IgD-negative memory B cell (primary cell): ENCODE measurements around the gene MRPS21. TPM values are rescaled to one million over a fixed set of nuclear protein-coding genes. Genes with fewer than 3 reads are reported as not detected.
"Not testable (repeated sequence)": the region's sequence is repeated elsewhere in the genome, so short reads cannot be mapped to it uniquely, and the experiment has no call there.

Experiments
- H3K27ac Mint-ChIP-seq, 3 donors: one replicate each; pipeline ENCODE4 v1.8.0; 2020 to 2022; ENCODE audit warnings: mild to moderate bottlenecking in 3 of 3, mixed read lengths in 3 of 3, moderate library complexity in 1 of 3
- H3K27me3 Mint-ChIP-seq: one replicate; pipeline ENCODE4 v1.8.0; 2021; ENCODE audit warnings: mixed read lengths
- H3K36me3 Mint-ChIP-seq: one replicate; pipeline ENCODE4 v1.8.0; 2020; ENCODE audit warnings: mild to moderate bottlenecking, mixed read lengths
- H3K4me1 Mint-ChIP-seq, 3 donors: one replicate each; pipeline ENCODE4 v1.8.0; 2020 to 2022; ENCODE audit warnings: mixed read lengths in 3 of 3, mild to moderate bottlenecking in 1 of 3
- H3K4me3 Mint-ChIP-seq, 4 donors: one replicate each; pipeline ENCODE4 v1.8.0; 2020 to 2022; ENCODE audit warnings: mild to moderate bottlenecking in 4 of 4, mixed read lengths in 4 of 4, moderate library complexity in 3 of 4
- H3K9me3 Mint-ChIP-seq, 3 donors: one replicate each; pipeline ENCODE4 v1.8.0; 2020 to 2021; ENCODE audit warnings: mixed read lengths in 3 of 3, mild to moderate bottlenecking in 1 of 3
- polyA plus RNA-seq: library from polyadenylated mRNA; unstranded; fragments of 300-500 nt; fragmentation: Illumina TruSeq; gene quantifications from one replicate; pipeline ENCODE4 v1.2.3, GENCODE V29; 2021

MRPS21 gene
- polyA plus RNA-seq, 1 donor from 2014 or later = 79.3 TPM

GRCh38 chr1:150302902-150303301, 9.2 kb downstream of the MRPS21 start:
- Mint-ChIP-seq H3K4me1 (peaks cover 0 to 5% (median 0%) of the 10 kb centered on the region in 3 donors), H3K27ac (no peak overlapping the region), H3K9me3 (no peaks in the 10 kb centered on the region), H3K27me3 (no peaks in the 10 kb centered on the region), H3K4me3 (no peak overlapping the region), H3K36me3 (peaks cover 13% of the 10 kb centered on the region)

- not testable (repeated sequence) for H3K27me3 Mint-ChIP-seq, H3K27ac Mint-ChIP-seq, H3K4me1 Mint-ChIP-seq, H3K9me3 Mint-ChIP-seq, H3K4me3 Mint-ChIP-seq, H3K36me3 Mint-ChIP-seq
These were observed 14.9 kb downstream of the MRPS21 start for GRCh38 chr1:150308585-150308984.

GRCh38 chr1:150309758-150310508, 16.3 kb downstream of the MRPS21 start:
- H3K27ac Mint-ChIP-seq = no peak overlapping the region
- no peak overlapping the region for H3K4me3 Mint-ChIP-seq
- H3K4me1 Mint-ChIP-seq = peaks cover 0 to 1% (median 1%) of the 10 kb centered on the region in 3 donors
- H3K36me3 Mint-ChIP-seq = peaks cover 7% of the 10 kb centered on the region
- H3K27me3 Mint-ChIP-seq = no peaks in the 10 kb centered on the region
- no peaks in the 10 kb centered on the region for H3K9me3 Mint-ChIP-seq

GRCh38 chr1:150311762-150312161, 18.1 kb downstream of the MRPS21 start:
- Mint-ChIP-seq H3K27me3 (no peaks in the 10 kb centered on the region), H3K36me3 (peaks cover 5% of the 10 kb centered on the region), H3K27ac (no peak overlapping the region), H3K4me1 (peaks cover 0 to 1% (median 0%) of the 10 kb centered on the region in 3 donors), H3K4me3 (no peak overlapping the region), H3K9me3 (no peaks in the 10 kb centered on the region)

DNA sequence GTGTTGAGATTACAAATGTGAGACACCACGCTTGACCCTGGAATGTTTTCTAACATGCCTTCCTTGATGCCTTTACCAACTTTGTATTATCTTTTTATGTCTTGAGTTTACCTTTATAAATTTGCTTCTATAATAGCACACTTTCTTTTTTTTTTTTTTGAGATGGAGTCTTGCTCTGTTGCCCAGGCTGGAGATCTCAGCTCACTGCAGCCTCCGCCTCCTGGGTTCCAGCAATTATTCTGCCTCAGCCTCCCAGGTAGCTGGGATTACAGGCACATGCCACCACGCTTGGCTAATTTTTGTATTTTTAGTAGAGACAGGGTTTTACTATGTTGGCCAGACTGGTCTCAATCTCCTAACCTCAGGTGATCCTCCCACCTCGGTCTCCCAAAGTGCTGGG, 21.0 kb downstream of the MRPS21 start:
- H3K4me3 Mint-ChIP-seq, H3K36me3 Mint-ChIP-seq, H3K27me3 Mint-ChIP-seq, H3K4me1 Mint-ChIP-seq, H3K27ac Mint-ChIP-seq, H3K9me3 Mint-ChIP-seq: not testable (repeated sequence)

GRCh38 chr1:150320667-150320978, 27.0 kb downstream of the MRPS21 start:
- Mint-ChIP-seq H3K9me3 (no peaks in the 10 kb centered on the region), H3K4me1 (peaks cover 10 to 17% (median 14%) of the 10 kb centered on the region in 3 donors), H3K36me3 (peaks cover 3% of the 10 kb centered on the region), H3K27ac (peak overlapping the region; percentile 31 to 99 (median 90)), H3K4me3 (peak overlapping the region; percentile 95 to 100 (median 100)), H3K27me3 (no peaks in the 10 kb centered on the region)

GRCh38 chr1:150321826-150322166, 28.1 kb downstream of the MRPS21 start:
- Mint-ChIP-seq H3K27me3 (no peaks in the 10 kb centered on the region), H3K36me3 (peaks cover 3% of the 10 kb centered on the region), H3K9me3 (no peaks in the 10 kb centered on the region), H3K4me1 (peaks cover 10 to 18% (median 14%) of the 10 kb centered on the region in 3 donors), H3K27ac (peak overlapping the region; percentile 90 to 99 (median 95)), H3K4me3 (peak overlapping the region; percentile 95 to 100 (median 100))

- Mint-ChIP-seq H3K36me3 (peaks cover 3% of the 10 kb centered on the region), H3K27ac (peak overlapping the region; percentile 90 to 99 (median 95)), H3K27me3 (no peaks in the 10 kb centered on the region), H3K9me3 (no peaks in the 10 kb centered on the region), H3K4me3 (peak overlapping the region; percentile 95 to 100 (median 100)), H3K4me1 (peaks cover 10 to 18% (median 14%) of the 10 kb centered on the region in 3 donors)
These were observed 28.6 kb downstream of the MRPS21 start for GRCh38 chr1:150322310-150322709.

DNA sequence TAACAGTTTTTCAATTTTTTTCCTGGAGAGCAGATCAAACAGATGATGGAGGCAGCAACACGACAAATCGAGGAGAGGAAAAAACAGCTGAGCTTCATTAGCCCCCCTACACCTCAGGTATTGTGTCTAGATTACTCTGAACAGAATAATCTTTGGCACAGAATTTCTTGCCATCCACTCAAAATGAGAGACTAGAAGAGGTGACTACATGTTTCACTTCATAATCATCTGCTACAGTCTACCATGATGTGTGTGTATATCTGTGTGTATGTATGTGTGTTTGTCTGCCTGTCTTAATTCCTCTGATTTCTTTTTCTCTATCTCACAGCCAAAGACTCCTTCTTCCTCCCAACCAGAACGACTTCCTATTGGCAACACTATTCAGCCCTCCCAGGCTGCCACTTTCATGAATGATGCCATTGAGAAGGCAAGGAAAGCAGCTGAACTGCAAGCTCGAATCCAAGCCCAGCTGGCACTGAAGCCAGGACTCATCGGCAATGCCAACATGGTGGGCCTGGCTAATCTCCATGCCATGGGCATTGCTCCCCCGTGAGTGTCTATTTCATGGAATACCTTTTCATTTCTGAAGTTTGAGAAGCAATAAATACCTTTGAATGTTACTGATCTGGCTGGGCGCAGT, 39.1 kb downstream of the MRPS21 start:
- H3K4me1 Mint-ChIP-seq = peaks cover 1 to 4% (median 2%) of the 10 kb centered on the region in 3 donors
- peaks cover 11% of the 10 kb centered on the region for H3K36me3 Mint-ChIP-seq
- H3K27ac Mint-ChIP-seq = no peak overlapping the region
- H3K4me3 Mint-ChIP-seq = no peak overlapping the region
- no peaks in the 10 kb centered on the region for H3K9me3 Mint-ChIP-seq
- no peaks in the 10 kb centered on the region for H3K27me3 Mint-ChIP-seq

DNA sequence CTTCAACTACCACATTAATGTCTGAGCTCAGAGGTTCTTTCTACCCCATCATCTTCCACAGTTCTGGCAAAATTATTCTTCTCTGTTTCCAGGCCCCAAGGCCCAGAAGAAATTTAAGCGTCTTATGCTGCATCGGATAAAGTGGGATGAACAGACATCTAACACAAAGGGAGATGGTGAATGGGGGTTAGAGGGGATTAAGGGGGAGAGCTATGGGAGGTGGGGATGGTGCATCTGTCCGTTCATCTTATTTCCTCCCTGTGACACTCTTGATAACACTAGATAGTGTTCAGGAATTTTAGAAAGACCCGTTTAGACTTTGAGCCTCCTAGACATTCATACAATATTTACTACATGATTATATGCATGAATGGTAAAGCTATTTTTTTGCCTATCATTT, 52.7 kb downstream of the MRPS21 start:
- Mint-ChIP-seq H3K4me3 (no peak overlapping the region), H3K4me1 (no peaks in the 10 kb centered on the region), H3K27ac (peak overlapping the region in 1 of 3 donors; percentile 29), H3K9me3 (no peaks in the 10 kb centered on the region), H3K27me3 (no peaks in the 10 kb centered on the region), H3K36me3 (peaks cover 7% of the 10 kb centered on the region)

- Mint-ChIP-seq H3K4me1 (no peaks in the 10 kb centered on the region), H3K36me3 (peaks cover 2% of the 10 kb centered on the region), H3K27me3 (no peaks in the 10 kb centered on the region), H3K4me3 (no peak overlapping the region), H3K27ac (peak overlapping the region in 2 of 3 donors; percentile 2 to 34), H3K9me3 (no peaks in the 10 kb centered on the region)
These were observed 59.2 kb downstream of the MRPS21 start for GRCh38 chr1:150352866-150353265.

Other genes starting within 250 kb of the MRPS21 start
- gene VPS45, start 226.1 kb upstream of the MRPS21 start, polyA plus RNA-seq = 17.0 TPM
- 102 TPM for gene PLEKHO1, start 143.9 kb upstream of the MRPS21 start, polyA plus RNA-seq
- gene ANP32E, start 57.7 kb upstream of the MRPS21 start, polyA plus RNA-seq = 52.9 TPM
- gene CA14, start 36.1 kb upstream of the MRPS21 start, polyA plus RNA-seq = 0.71 TPM
- 78.4 TPM for gene APH1A, start 24.8 kb upstream of the MRPS21 start, polyA plus RNA-seq
- 2.9 TPM for gene C1orf54, start 21.1 kb upstream of the MRPS21 start, polyA plus RNA-seq
- not detected for gene CIART, start 11.3 kb upstream of the MRPS21 start, polyA plus RNA-seq
- gene PRPF3, start 27.7 kb downstream of the MRPS21 start, polyA plus RNA-seq = 26.2 TPM
- 34.1 TPM for gene RPRD2, start 70.3 kb downstream of the MRPS21 start, polyA plus RNA-seq
- gene TARS2, start 193.6 kb downstream of the MRPS21 start, polyA plus RNA-seq = 37.4 TPM
- 0.11 TPM for gene ECM1, start 214.2 kb downstream of the MRPS21 start, polyA plus RNA-seq
- 1.0 TPM for gene FALEC, start 221.9 kb downstream of the MRPS21 start, polyA plus RNA-seq